Esophagus mucosa (tissue), 1 donor: ENCODE results near the gene SNX9. TPM values are rescaled to one million over a fixed set of nuclear protein-coding genes. Genes with fewer than 3 reads are reported as not detected.

Source experiments
- ATAC-seq: fragments of 200-7000 bp; cut with Tn5 transposase; one replicate; pipeline ENCODE4 v1.9.1; 2020
- total RNA-seq: library from RNA; stranded (reverse); gene quantifications from one replicate; pipeline ENCODE4 v1.2.4, GENCODE V29; 2023
- donor health status: DM: yes; HTN: yes; CAD: no.

Gene SNX9
- total RNA-seq, 1 donor from 2014 or later = 19.3 TPM

- peak; percentile 42 for ATAC-seq
Observed at GRCh38 chr6:157982102-157982562, 159.1 kb downstream of the SNX9 start.

GRCh38 chr6:157982563-157983405 is 159.7 kb downstream of the SNX9 start:
- no peak for ATAC-seq

- no peak for ATAC-seq
Observed at GRCh38 chr6:157983406-157984119, 160.5 kb downstream of the SNX9 start.

- ATAC-seq = no peak
Observed at GRCh38 chr6:157984128-157984527, 161.1 kb downstream of the SNX9 start.

- no peak for ATAC-seq
Observed at GRCh38 chr6:157984686-157985225, 161.7 kb downstream of the SNX9 start.

GRCh38 chr6:157985378-157986155 is 162.5 kb downstream of the SNX9 start:
- ATAC-seq = no peak

GRCh38 chr6:157987788-157988699 is 165.0 kb downstream of the SNX9 start:
- ATAC-seq = peak; percentile 18

GRCh38 chr6:157988700-157989063 is 165.6 kb downstream of the SNX9 start:
- ATAC-seq = no peak

- ATAC-seq = peak; percentile 72
Observed at GRCh38 chr6:157989541-157990289, 166.7 kb downstream of the SNX9 start.

GRCh38 chr6:157990321-157991066 is 167.4 kb downstream of the SNX9 start:
- ATAC-seq = peak; percentile 5

GRCh38 chr6:157991067-157991432 is 168.0 kb downstream of the SNX9 start:
- no peak for ATAC-seq

- no peak for ATAC-seq
Observed at GRCh38 chr6:157993076-157993475, 170.0 kb downstream of the SNX9 start.

- no peak for ATAC-seq
Observed at GRCh38 chr6:157994125-157994795, 171.2 kb downstream of the SNX9 start.

Other genes with a start within 250 kb of the SNX9 start
- gene SYNJ2, start 158.6 kb downstream of the SNX9 start, total RNA-seq = 12.9 TPM